ENCODE results near the gene NRIP1.

The NRIP1 gene

GRCh38 chr21:14916676-14917141, 148.1 kb downstream of the NRIP1 start:
- no peak for DNase-seq (ENCODE audit: low spot score)

GRCh38 chr21:14913638-14914037, 151.2 kb downstream of the NRIP1 start:
- no peak for DNase-seq (ENCODE audit: low spot score)

- DNase-seq (ENCODE audit: low spot score): no peak
Observed at GRCh38 chr21:14911351-14911750, 153.4 kb downstream of the NRIP1 start.
